Endothelial cell of umbilical vein (primary cell): Measurements from ENCODE around the gene COL6A3.

Source experiments
- CTCF ChIP-seq, 2 donors: IDR thresholded peaks; 1 replicate in 1 of 2; 2 replicates in 1 of 2; pipeline ENCODE4 v1.5.1; 2011; ENCODE audit warnings: low read length in 2 of 2, mild to moderate bottlenecking in 2 of 2, moderate library complexity in 2 of 2, control low read depth in 1 of 2, inconsistent platforms in 1 of 2, low read depth in 1 of 2; ENCODE audit not compliant: insufficient read depth in 1 of 2; ENCODE audit errors: extremely low read depth in 1 of 2
- EZH2 ChIP-seq: IDR thresholded peaks from 2 replicates; pipeline ENCODE4 v1.6.1; 2012; ENCODE audit warnings: borderline replicate concordance, low read depth, mild to moderate bottlenecking, moderate library complexity, low read length, inconsistent platforms; ENCODE audit not compliant: severe bottlenecking
- FOS ChIP-seq: IDR thresholded peaks from 2 replicates; pipeline ENCODE4 v1.6.1; 2011; ENCODE audit warnings: mild to moderate bottlenecking, low read length, moderate library complexity, borderline replicate concordance; ENCODE audit not compliant: insufficient read depth
- GATA2 ChIP-seq: IDR thresholded peaks from 2 replicates; pipeline ENCODE4 v1.7.0; 2011; ENCODE audit warnings: low read depth, mild to moderate bottlenecking, moderate library complexity, mixed read lengths, low read length; ENCODE audit not compliant: insufficient read length, insufficient read depth
- JUN ChIP-seq: IDR thresholded peaks from 2 replicates; pipeline ENCODE4 v1.6.1; 2011; ENCODE audit warnings: borderline replicate concordance, low read depth; ENCODE audit not compliant: insufficient read length, insufficient read depth
- MYC ChIP-seq: IDR thresholded peaks from one replicate; pipeline ENCODE4 v1.6.1; 2011; ENCODE audit warnings: mild to moderate bottlenecking, low read depth, low read length
- POLR2A ChIP-seq: IDR thresholded peaks from 2 replicates; pipeline ENCODE4 v1.6.1; 2012; ENCODE audit warnings: low read depth, mild to moderate bottlenecking, control low read depth, low read length
- POLR2AphosphoS5 ChIP-seq: IDR thresholded peaks from 2 replicates; pipeline ENCODE4 v1.6.1; 2012; ENCODE audit warnings: low read depth, mild to moderate bottlenecking, control low read depth, low read length, moderate library complexity; ENCODE audit not compliant: insufficient read depth
- TF ChIP-seq, protein P1 (sequence below): IDR thresholded peaks from 2 replicates; pipeline ENCODE4 v1.6.1; 2011; ENCODE audit not compliant: insufficient read depth, insufficient read length

DNA sequence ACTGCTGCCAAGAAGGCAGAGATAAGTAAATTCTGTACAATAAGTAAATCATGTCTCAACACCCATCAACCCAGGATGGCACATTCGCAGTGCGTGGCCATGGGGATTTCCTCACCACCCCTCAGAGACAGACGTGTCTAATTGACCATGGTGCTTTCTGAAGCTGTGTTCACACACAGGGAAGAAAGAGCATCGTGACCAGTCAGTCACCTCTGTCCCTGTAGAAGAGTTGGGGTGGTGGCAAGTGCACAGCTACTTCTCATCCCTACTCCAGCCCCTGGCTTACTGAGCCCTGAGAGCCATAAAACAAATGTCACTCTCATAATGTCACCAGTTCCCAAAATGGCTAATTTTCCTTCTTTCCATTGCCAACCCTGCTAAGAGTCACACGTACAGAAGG lies 41.8 kb upstream of the COL6A3 start:
- TF ChIP-seq CTCF (IDR thresholded peaks at IDR 0.05; ENCODE audit: extremely low read depth in 1 of 2, insufficient read depth in 1 of 2, low read depth in 1 of 2, low read length in 2 of 2) (no peak), POLR2AphosphoS5 (no peak), EZH2 (no peak), POLR2A (no peak), JUN (no peak), GATA2 (no peak), MYC (no peak), FOS (no peak)
- TF ChIP-seq, protein P1, sequence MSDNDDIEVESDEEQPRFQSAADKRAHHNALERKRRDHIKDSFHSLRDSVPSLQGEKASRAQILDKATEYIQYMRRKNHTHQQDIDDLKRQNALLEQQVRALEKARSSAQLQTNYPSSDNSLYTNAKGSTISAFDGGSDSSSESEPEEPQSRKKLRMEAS, result no peak
